SK-N-SH treated with all-trans-retinoic acid at 6 μM for 48 hours (cell line): ENCODE data around the gene RAD51B.

Experiments
- CSDC2 ChIP-seq: fragments of 250-450 bp; sonication (Bioruptor Pico); IDR thresholded peaks from 2 replicates; pipeline ENCODE4 v1.5.0; 2020; ENCODE audit warnings: mild to moderate bottlenecking, moderate library complexity
- SNAI2 ChIP-seq: fragments of 250-450 bp; sonication (Bioruptor Pico); IDR thresholded peaks from 2 replicates; pipeline ENCODE4 v1.5.0; 2020; ENCODE audit warnings: mild to moderate bottlenecking, moderate library complexity
- TCF4 ChIP-seq: fragments of 250-450 bp; sonication (Bioruptor Pico); IDR thresholded peaks from 2 replicates; pipeline ENCODE4 v1.8.0; 2021; ENCODE audit warnings: mild to moderate bottlenecking, moderate library complexity, borderline replicate concordance
- TOX ChIP-seq: fragments of 250-450 bp; sonication (Bioruptor Pico); IDR thresholded peaks from 2 replicates; pipeline ENCODE4 v1.8.0; 2021; ENCODE audit warnings: mild to moderate bottlenecking, moderate library complexity, borderline replicate concordance
- ZFP3 ChIP-seq: fragments of 250-450 bp; sonication (Bioruptor Pico); IDR thresholded peaks from 2 replicates; pipeline ENCODE4 v1.5.0; 2020; ENCODE audit warnings: mild to moderate bottlenecking, moderate library complexity
- TF ChIP-seq, protein P1 (sequence below): fragments of 250-450 bp; sonication (Bioruptor Pico); IDR thresholded peaks from 2 replicates; pipeline ENCODE4 v1.5.1; 2021; ENCODE audit warnings: mild to moderate bottlenecking, moderate library complexity
- TF ChIP-seq, protein P2 (sequence below): fragments of 250-450 bp; sonication (Bioruptor Pico); IDR thresholded peaks from 2 replicates; pipeline ENCODE4 v1.8.0; 2020; ENCODE audit warnings: mild to moderate bottlenecking, moderate library complexity, borderline replicate concordance

DNA sequence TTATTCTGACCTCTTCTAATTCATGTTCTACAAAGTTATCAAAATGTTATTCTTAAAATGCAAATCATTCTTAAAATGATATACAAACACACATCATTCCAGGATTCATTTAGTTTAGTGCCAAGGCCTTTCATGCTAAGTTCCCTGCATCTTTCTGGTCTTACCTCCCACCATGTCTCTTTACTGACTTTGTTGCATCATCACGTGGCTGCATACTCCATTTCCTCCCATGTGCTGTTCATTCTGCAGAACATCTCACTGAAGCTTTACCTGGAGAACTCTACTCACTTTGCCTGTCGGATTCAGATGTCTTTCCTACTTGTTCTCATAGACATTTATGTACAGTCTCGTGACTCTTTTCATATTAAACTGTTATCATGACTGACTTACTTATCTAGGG lies 278.1 kb downstream of the RAD51B start:
- TF ChIP-seq, protein P1, sequence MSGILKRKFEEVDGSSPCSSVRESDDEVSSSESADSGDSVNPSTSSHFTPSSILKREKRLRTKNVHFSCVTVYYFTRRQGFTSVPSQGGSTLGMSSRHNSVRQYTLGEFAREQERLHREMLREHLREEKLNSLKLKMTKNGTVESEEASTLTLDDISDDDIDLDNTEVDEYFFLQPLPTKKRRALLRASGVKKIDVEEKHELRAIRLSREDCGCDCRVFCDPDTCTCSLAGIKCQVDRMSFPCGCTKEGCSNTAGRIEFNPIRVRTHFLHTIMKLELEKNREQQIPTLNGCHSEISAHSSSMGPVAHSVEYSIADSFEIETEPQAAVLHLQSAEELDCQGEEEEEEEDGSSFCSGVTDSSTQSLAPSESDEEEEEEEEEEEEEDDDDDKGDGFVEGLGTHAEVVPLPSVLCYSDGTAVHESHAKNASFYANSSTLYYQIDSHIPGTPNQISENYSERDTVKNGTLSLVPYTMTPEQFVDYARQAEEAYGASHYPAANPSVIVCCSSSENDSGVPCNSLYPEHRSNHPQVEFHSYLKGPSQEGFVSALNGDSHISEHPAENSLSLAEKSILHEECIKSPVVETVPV, result no peak
- TF ChIP-seq TCF4, result no peak
- TF ChIP-seq SNAI2 (CRISPR knock-in tag), result no peak
- no peak for TF ChIP-seq TOX
- no peak for TF ChIP-seq CSDC2 (CRISPR knock-in tag)
- TF ChIP-seq, protein P2, sequence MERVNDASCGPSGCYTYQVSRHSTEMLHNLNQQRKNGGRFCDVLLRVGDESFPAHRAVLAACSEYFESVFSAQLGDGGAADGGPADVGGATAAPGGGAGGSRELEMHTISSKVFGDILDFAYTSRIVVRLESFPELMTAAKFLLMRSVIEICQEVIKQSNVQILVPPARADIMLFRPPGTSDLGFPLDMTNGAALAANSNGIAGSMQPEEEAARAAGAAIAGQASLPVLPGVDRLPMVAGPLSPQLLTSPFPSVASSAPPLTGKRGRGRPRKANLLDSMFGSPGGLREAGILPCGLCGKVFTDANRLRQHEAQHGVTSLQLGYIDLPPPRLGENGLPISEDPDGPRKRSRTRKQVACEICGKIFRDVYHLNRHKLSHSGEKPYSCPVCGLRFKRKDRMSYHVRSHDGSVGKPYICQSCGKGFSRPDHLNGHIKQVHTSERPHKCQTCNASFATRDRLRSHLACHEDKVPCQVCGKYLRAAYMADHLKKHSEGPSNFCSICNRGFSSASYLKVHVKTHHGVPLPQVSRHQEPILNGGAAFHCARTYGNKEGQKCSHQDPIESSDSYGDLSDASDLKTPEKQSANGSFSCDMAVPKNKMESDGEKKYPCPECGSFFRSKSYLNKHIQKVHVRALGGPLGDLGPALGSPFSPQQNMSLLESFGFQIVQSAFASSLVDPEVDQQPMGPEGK (CRISPR knock-in tag), result no peak
- no peak for TF ChIP-seq ZFP3 (CRISPR knock-in tag)
